OCI-LY3 (cell line): ENCODE results near the gene SLC6A14.

Source experiments
- H2AFZ ChIP-seq: fragments of 200-600, 300-600 bp; shearing (Covaris generic); 2 replicates; pipeline ENCODE4 v1.6.0; 2014; ENCODE audit warnings: antibody characterized with exemption, low read depth, low read length
- H3K27ac ChIP-seq: fragments of 200-600, 300-600 bp; sonication (generic); 2 replicates; pipeline ENCODE4 v1.5.1; 2014; ENCODE audit warnings: mild to moderate bottlenecking, low read length, moderate library complexity, mixed read lengths
- H3K27me3 ChIP-seq: fragments of 200-600, 300-600 bp; sonication (generic); 2 replicates; pipeline ENCODE4 v1.6.1; 2014; ENCODE audit warnings: low read depth, low read length, mixed read lengths
- H3K36me3 ChIP-seq: fragments of 200-600, 300-600 bp; sonication (generic); replicated peaks from 2 replicates; pipeline ENCODE3; 2014; ENCODE audit warnings: low read depth, low read length, mixed read lengths
- H3K4me1 ChIP-seq: fragments of 300-600, 200-600 bp; sonication (generic); 2 replicates; pipeline ENCODE4 v1.6.1; 2014; ENCODE audit warnings: low read length, mixed read lengths
- H3K4me2 ChIP-seq: fragments of 200-600, 300-600 bp; sonication (generic); 2 replicates; pipeline ENCODE4 v1.6.1; 2014; ENCODE audit warnings: low read length, mixed read lengths
- H3K4me3 ChIP-seq: fragments of 300-600, 200-600 bp; sonication (generic); 2 replicates; pipeline ENCODE4 v1.5.1; 2014; ENCODE audit warnings: antibody characterized with exemption, mild to moderate bottlenecking, low read length, moderate library complexity
- H3K79me2 ChIP-seq: fragments of 300-600, 200-600 bp; shearing (Covaris generic); 2 replicates; pipeline ENCODE4 v1.6.1; 2014; ENCODE audit warnings: mild to moderate bottlenecking, low read length, mixed read lengths
- H3K9ac ChIP-seq: fragments of 300-600, 200-600 bp; shearing (Covaris generic); 2 replicates; pipeline ENCODE4 v1.6.0; 2014; ENCODE audit warnings: mild to moderate bottlenecking, low read length, moderate library complexity
- H3K9me3 ChIP-seq: fragments of 200-600, 300-600 bp; shearing (Covaris generic); 2 replicates; pipeline ENCODE4 v1.6.1; 2014; ENCODE audit warnings: low read length, mixed read lengths; ENCODE audit not compliant: insufficient read depth
- H4K20me1 ChIP-seq: fragments of 200-600, 300-600 bp; sonication (generic); 2 replicates; pipeline ENCODE4 v1.6.1; 2016; ENCODE audit warnings: low read length, mixed read lengths; ENCODE audit not compliant: insufficient read depth
- CTCF ChIP-seq: fragments of 200-600, 300-600 bp; sonication (generic); IDR thresholded peaks from 2 replicates; pipeline ENCODE4 v1.5.1; 2014; ENCODE audit warnings: antibody characterized with exemption, low read length, low read depth
- EZH2phosphoT487 ChIP-seq: fragments of 200-600 bp; shearing (Covaris generic); IDR thresholded peaks from 2 replicates; pipeline ENCODE4 v1.6.1; 2018; ENCODE audit warnings: antibody characterized with exemption, mixed run types, low read depth

SLC6A14 gene

GRCh38 chrX:116490104-116490503 is 53.7 kb downstream of the SLC6A14 start:
- H3K9me3 ChIP-seq, result no peaks in the 10 kb centered on the region
- no peaks in the 10 kb centered on the region for H3K36me3 ChIP-seq
- no peak overlapping the region for H3K27ac ChIP-seq
- H2AFZ ChIP-seq, result no peak overlapping the region
- peak; percentile 50 for TF ChIP-seq CTCF
- no peak for TF ChIP-seq EZH2phosphoT487
- H3K4me2 ChIP-seq, result no peak overlapping the region
- no peak overlapping the region for H3K9ac ChIP-seq
- H3K4me1 ChIP-seq, result no peaks in the 10 kb centered on the region
- H4K20me1 ChIP-seq, result no peaks in the 10 kb centered on the region
- no peaks in the 10 kb centered on the region for H3K79me2 ChIP-seq
- no peak overlapping the region for H3K4me3 ChIP-seq
- H3K27me3 ChIP-seq, result no peaks in the 10 kb centered on the region

- Histone ChIP-seq H2AFZ (no peak overlapping the region), H3K27me3 (no peaks in the 10 kb centered on the region), H4K20me1 (no peaks in the 10 kb centered on the region), H3K79me2 (no peaks in the 10 kb centered on the region), H3K9me3 (no peaks in the 10 kb centered on the region), H3K27ac (no peak overlapping the region), H3K4me3 (no peak overlapping the region), H3K4me1 (no peaks in the 10 kb centered on the region), H3K9ac (no peak overlapping the region), H3K4me2 (no peak overlapping the region), H3K36me3 (no peaks in the 10 kb centered on the region)
- TF ChIP-seq CTCF, result no peak
These were observed 56.9 kb downstream of the SLC6A14 start for GRCh38 chrX:116493271-116493670.

GRCh38 chrX:116499780-116500179 is 63.4 kb downstream of the SLC6A14 start:
- no peak overlapping the region for H2AFZ ChIP-seq
- H3K9me3 ChIP-seq, result no peaks in the 10 kb centered on the region
- H3K4me3 ChIP-seq, result no peak overlapping the region
- H3K36me3 ChIP-seq, result no peaks in the 10 kb centered on the region
- H4K20me1 ChIP-seq, result no peaks in the 10 kb centered on the region
- no peaks in the 10 kb centered on the region for H3K79me2 ChIP-seq
- H3K27me3 ChIP-seq, result no peaks in the 10 kb centered on the region
- H3K4me2 ChIP-seq, result no peak overlapping the region
- H3K9ac ChIP-seq, result no peak overlapping the region
- no peaks in the 10 kb centered on the region for H3K4me1 ChIP-seq
- TF ChIP-seq CTCF (no peak), EZH2phosphoT487 (no peak)
- H3K27ac ChIP-seq, result no peak overlapping the region
